MM.1S (cell line): Measurements from ENCODE around the gene CCNB2.

Source experiments
- DNase-seq: peaks from one replicate; pipeline ENCODE4 v3.0.0-alpha.2; 2015
- H2AFZ ChIP-seq: fragments of 300-600 bp; sonication (generic); 2 replicates; pipeline ENCODE4 v1.6.0; 2016; ENCODE audit warnings: antibody characterized with exemption, low read length
- H3F3A ChIP-seq: fragments of 300-600 bp; sonication (generic); 2 replicates; pipeline ENCODE4 v1.6.1; 2016; ENCODE audit warnings: mild to moderate bottlenecking, antibody characterized with exemption, low read length, moderate library complexity, mixed read lengths; ENCODE audit not compliant: insufficient read depth
- H3K27ac ChIP-seq: fragments of 300-600 bp; sonication (generic); 2 replicates; pipeline ENCODE4 v1.5.1; 2016; ENCODE audit warnings: mild to moderate bottlenecking, low read length
- H3K27me3 ChIP-seq: fragments of 300-600 bp; sonication (generic); replicated peaks from 2 replicates; pipeline ENCODE4 v1.6.0; 2016; ENCODE audit warnings: low read length; ENCODE audit not compliant: insufficient read depth
- H3K36me3 ChIP-seq: fragments of 300-600 bp; sonication (generic); replicated peaks from 2 replicates; pipeline ENCODE4 v1.6.1; 2016; ENCODE audit warnings: mild to moderate bottlenecking, low read length, mixed read lengths; ENCODE audit not compliant: insufficient read depth
- H3K4me1 ChIP-seq: fragments of 300-600 bp; sonication (generic); 2 replicates; pipeline ENCODE4 v1.6.1; 2016; ENCODE audit warnings: low read length, mixed read lengths
- H3K4me2 ChIP-seq: fragments of 300-600 bp; sonication (generic); 2 replicates; pipeline ENCODE4 v1.6.0; 2016; ENCODE audit warnings: low read depth, low read length
- H3K4me3 ChIP-seq: fragments of 300-600 bp; sonication (generic); 2 replicates; pipeline ENCODE4 v1.5.1; 2016; ENCODE audit warnings: low read length, mixed read lengths
- H3K79me2 ChIP-seq: fragments of 300-600 bp; sonication (generic); 2 replicates; pipeline ENCODE4 v1.6.1; 2016; ENCODE audit warnings: mixed run types, low read length, mixed read lengths
- H3K9ac ChIP-seq: fragments of 300-600 bp; sonication (generic); 2 replicates; pipeline ENCODE4 v1.6.1; 2016; ENCODE audit warnings: low read length, mixed read lengths
- H3K9me2 ChIP-seq: fragments of 300-600 bp; sonication (generic); replicated peaks from 2 replicates; pipeline ENCODE4 v1.6.1; 2016; ENCODE audit warnings: mild to moderate bottlenecking, low read length, mixed read lengths; ENCODE audit not compliant: insufficient read depth
- H3K9me3 ChIP-seq: fragments of 300-600 bp; sonication (generic); replicated peaks from 2 replicates; pipeline ENCODE4 v1.6.1; 2016; ENCODE audit warnings: mild to moderate bottlenecking, low read length, mixed read lengths; ENCODE audit not compliant: insufficient read depth
- H4K20me1 ChIP-seq: fragments of 300-600 bp; sonication (generic); 2 replicates; pipeline ENCODE4 v1.6.1; 2016; ENCODE audit warnings: mild to moderate bottlenecking, low read length, moderate library complexity, mixed read lengths; ENCODE audit not compliant: insufficient read depth
- CTCF ChIP-seq: fragments of 300-600 bp; sonication (generic); IDR thresholded peaks from 2 replicates; pipeline ENCODE4 v1.5.1; 2016; ENCODE audit warnings: antibody characterized with exemption, low read length, mixed read lengths
- EZH2 ChIP-seq: fragments of 300-600 bp; sonication (generic); optimal IDR thresholded peaks from 2 replicates; pipeline ENCODE3; 2017; ENCODE audit warnings: low read depth, mild to moderate bottlenecking, antibody characterized with exemption, low read length, mixed read lengths
- EZH2phosphoT487 ChIP-seq: fragments of 300-600 bp; sonication (generic); IDR thresholded peaks from 2 replicates; pipeline ENCODE4 v1.6.1; 2018; ENCODE audit warnings: antibody characterized with exemption, low read length

CCNB2 gene

DNA sequence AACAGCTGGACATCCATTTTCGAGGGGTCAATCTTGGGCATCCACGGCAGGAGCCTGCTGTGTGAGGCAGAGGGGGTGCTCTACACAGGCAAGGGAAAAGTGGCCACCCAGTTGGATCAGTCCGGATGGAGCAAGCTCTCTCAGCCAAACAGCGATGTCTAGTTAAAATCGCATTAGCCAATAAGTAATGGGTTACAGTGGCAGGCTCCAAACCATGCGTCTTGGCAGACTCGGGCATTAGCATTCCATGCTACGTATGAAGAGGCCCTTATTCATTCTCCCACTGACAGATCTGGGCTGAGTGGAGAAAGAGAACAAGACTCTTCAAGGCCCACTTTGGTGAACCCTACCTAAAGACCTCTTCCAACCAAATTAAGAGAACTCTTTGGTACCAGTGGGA is 49.3 kb downstream of the CCNB2 start:
- no peaks in the 10 kb centered on the region for H3K9me2 ChIP-seq
- H2AFZ ChIP-seq: no peak overlapping the region
- no peak for DNase-seq
- H3K36me3 ChIP-seq: no peaks in the 10 kb centered on the region
- H3K4me2 ChIP-seq: no peak overlapping the region
- no peaks in the 10 kb centered on the region for H3F3A ChIP-seq
- TF ChIP-seq EZH2phosphoT487 (no peak), EZH2 (no peak), CTCF (no peak)
- no peak overlapping the region for H3K4me3 ChIP-seq
- H3K79me2 ChIP-seq: no peaks in the 10 kb centered on the region
- H3K9me3 ChIP-seq: no peaks in the 10 kb centered on the region
- H3K4me1 ChIP-seq: no peaks in the 10 kb centered on the region
- no peak overlapping the region for H3K9ac ChIP-seq
- H3K27ac ChIP-seq: no peak overlapping the region
- H3K27me3 ChIP-seq: no peaks in the 10 kb centered on the region
- H4K20me1 ChIP-seq: no peaks in the 10 kb centered on the region

GRCh38 chr15:59155431-59155830 is 50.5 kb downstream of the CCNB2 start:
- H3K27me3 ChIP-seq: no peaks in the 10 kb centered on the region
- H3K9ac ChIP-seq: no peak overlapping the region
- H4K20me1 ChIP-seq: no peaks in the 10 kb centered on the region
- H3K4me1 ChIP-seq: no peaks in the 10 kb centered on the region
- TF ChIP-seq CTCF: no peak
- TF ChIP-seq EZH2phosphoT487: no peak
- no peak for TF ChIP-seq EZH2
- no peak overlapping the region for H2AFZ ChIP-seq
- no peak overlapping the region for H3K4me2 ChIP-seq
- no peak overlapping the region for H3K27ac ChIP-seq
- H3K79me2 ChIP-seq: no peaks in the 10 kb centered on the region
- H3K4me3 ChIP-seq: no peak overlapping the region
- no peaks in the 10 kb centered on the region for H3F3A ChIP-seq
- no peaks in the 10 kb centered on the region for H3K9me2 ChIP-seq
- H3K9me3 ChIP-seq: no peaks in the 10 kb centered on the region
- no peak for DNase-seq
- no peaks in the 10 kb centered on the region for H3K36me3 ChIP-seq

DNA sequence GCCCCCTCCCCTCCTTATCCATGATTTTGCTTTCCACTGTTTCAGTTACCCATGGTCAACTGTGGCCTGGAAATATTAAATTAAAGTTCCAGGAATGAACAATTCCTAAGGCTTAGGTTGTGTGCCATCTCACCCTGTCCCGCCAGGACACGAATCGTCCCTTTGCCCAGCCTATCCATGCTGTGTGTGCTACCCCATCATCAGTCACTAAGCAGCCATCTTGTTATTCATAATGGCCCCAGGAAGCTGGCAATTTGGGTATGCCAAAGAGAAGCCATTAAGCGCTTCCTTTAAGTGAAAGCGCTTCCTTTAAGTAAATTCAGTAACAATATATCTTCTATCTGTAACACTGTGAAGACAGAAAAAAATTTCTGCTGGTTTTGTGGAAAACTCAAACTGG is 52.5 kb downstream of the CCNB2 start:
- H3K27ac ChIP-seq: no peak overlapping the region
- no peaks in the 10 kb centered on the region for H3K36me3 ChIP-seq
- TF ChIP-seq EZH2: no peak
- no peak for TF ChIP-seq EZH2phosphoT487
- no peak for TF ChIP-seq CTCF
- H3K9ac ChIP-seq: no peak overlapping the region
- H3K79me2 ChIP-seq: no peaks in the 10 kb centered on the region
- H3K27me3 ChIP-seq: no peaks in the 10 kb centered on the region
- H3K9me2 ChIP-seq: no peaks in the 10 kb centered on the region
- no peak for DNase-seq
- H4K20me1 ChIP-seq: no peaks in the 10 kb centered on the region
- no peak overlapping the region for H3K4me2 ChIP-seq
- H3F3A ChIP-seq: no peaks in the 10 kb centered on the region
- no peaks in the 10 kb centered on the region for H3K4me1 ChIP-seq
- no peaks in the 10 kb centered on the region for H3K9me3 ChIP-seq
- no peak overlapping the region for H3K4me3 ChIP-seq
- H2AFZ ChIP-seq: no peak overlapping the region
